HG02678 (cell line): ENCODE data around the gene CLCN1.
"Not testable (repeated sequence)": the region's sequence is repeated elsewhere in the genome, so short reads cannot be mapped to it uniquely, and the experiment has no call there.

ENCODE experiments used
- ATAC-seq: cut with Tn5 transposase; IDR thresholded peaks from one replicate; pipeline ENCODE4 v1.9.1; 2021; ENCODE audit warnings: mild to moderate bottlenecking, moderate library complexity; ENCODE audit not compliant: unreplicated experiment

Gene CLCN1

GRCh38 chr7:143382791-143383641 lies 67.1 kb downstream of the CLCN1 start:
- ATAC-seq = no peak

- no peak for ATAC-seq
Measured at GRCh38 chr7:143383642-143383957, 67.7 kb downstream of the CLCN1 start.

GRCh38 chr7:143384148-143384547 lies 68.2 kb downstream of the CLCN1 start:
- no peak for ATAC-seq

GRCh38 chr7:143384661-143385631 lies 69.0 kb downstream of the CLCN1 start:
- ATAC-seq = no peak

GRCh38 chr7:143385891-143386781 lies 70.2 kb downstream of the CLCN1 start:
- ATAC-seq = peak; percentile 39

- no peak for ATAC-seq
Measured at GRCh38 chr7:143387156-143387975, 71.5 kb downstream of the CLCN1 start.

GRCh38 chr7:143388051-143388450 lies 72.1 kb downstream of the CLCN1 start:
- ATAC-seq = no peak

GRCh38 chr7:143388491-143389101 lies 72.7 kb downstream of the CLCN1 start:
- no peak for ATAC-seq

- ATAC-seq = no peak
Measured at GRCh38 chr7:143389316-143390103, 73.6 kb downstream of the CLCN1 start.

GRCh38 chr7:143390104-143390772 lies 74.3 kb downstream of the CLCN1 start:
- ATAC-seq = no peak

- ATAC-seq = no peak
Measured at GRCh38 chr7:143390773-143391317, 74.9 kb downstream of the CLCN1 start.

GRCh38 chr7:143391462-143392404 lies 75.8 kb downstream of the CLCN1 start:
- ATAC-seq = no peak

GRCh38 chr7:143392427-143392826 lies 76.5 kb downstream of the CLCN1 start:
- not testable (repeated sequence) for ATAC-seq

- no peak for ATAC-seq
Measured at GRCh38 chr7:143392875-143393266, 77.0 kb downstream of the CLCN1 start.

- no peak for ATAC-seq
Measured at GRCh38 chr7:143393267-143394041, 77.5 kb downstream of the CLCN1 start.

- ATAC-seq = no peak
Measured at GRCh38 chr7:143394068-143394467, 78.2 kb downstream of the CLCN1 start.
